Measurements from ENCODE around the gene SPSB1. TPM values are rescaled to one million over a fixed set of nuclear protein-coding genes. Genes with fewer than 3 reads are reported as not detected.

Gene SPSB1
- total and polyA plus RNA-seq, 2 donors from 2014 or later: 12.7 to 25.9 TPM

- no peak overlapping the region for H3K9ac ChIP-seq (ENCODE audit: low read length in 3 of 3)
- FAIRE-seq: no peak
- no peak for DNase-seq
- no peak for TF ChIP-seq CTCF (IDR thresholded peaks at IDR 0.05; ENCODE audit: borderline replicate concordance, extremely low read depth, insufficient read depth)
- H3K36me3 ChIP-seq (ENCODE audit: control insufficient read depth in 2 of 3, insufficient read depth in 3 of 3, low read length in 3 of 3): no peaks in the 10 kb centered on the region
- H3K9me3 ChIP-seq (ENCODE audit: control insufficient read depth in 2 of 3, insufficient read depth in 1 of 3, low read length in 3 of 3): peaks cover 0 to 5% (median 0%) of the 10 kb centered on the region in 3 donors
- H3K4me1 ChIP-seq (ENCODE audit: control insufficient read depth in 2 of 3, insufficient read depth in 2 of 3, low read depth in 1 of 3, low read length in 3 of 3): peaks cover 0 to 11% (median 0%) of the 10 kb centered on the region in 3 donors
- intact Hi-C loops (cut with DNase I): no loop called here
- no peak overlapping the region for H3K4me3 ChIP-seq (ENCODE audit: low read length in 3 of 3)
- H3K27me3 ChIP-seq (ENCODE audit: control insufficient read depth, insufficient read depth, low read length): no peaks in the 10 kb centered on the region
- no peak overlapping the region for H3K27ac ChIP-seq (ENCODE audit: low read depth in 2 of 2, low read length in 2 of 2)
Observed at GRCh38 chr1:9397047-9397446, 104.4 kb downstream of the SPSB1 start.

- no peak overlapping the region for H3K27ac ChIP-seq (ENCODE audit: low read depth in 2 of 2, low read length in 2 of 2)
- H3K9me3 ChIP-seq (ENCODE audit: control insufficient read depth in 2 of 3, insufficient read depth in 1 of 3, low read length in 3 of 3): peaks cover 0 to 5% (median 0%) of the 10 kb centered on the region in 3 donors
- TF ChIP-seq CTCF (IDR thresholded peaks at IDR 0.05; ENCODE audit: borderline replicate concordance, extremely low read depth, insufficient read depth): no peak
- no peak overlapping the region for H3K9ac ChIP-seq (ENCODE audit: low read length in 3 of 3)
- intact Hi-C loops (cut with DNase I): no loop called here
- H3K36me3 ChIP-seq (ENCODE audit: control insufficient read depth in 2 of 3, insufficient read depth in 3 of 3, low read length in 3 of 3): no peaks in the 10 kb centered on the region
- no peaks in the 10 kb centered on the region for H3K27me3 ChIP-seq (ENCODE audit: control insufficient read depth, insufficient read depth, low read length)
- no peak overlapping the region for H3K4me3 ChIP-seq (ENCODE audit: low read length in 3 of 3)
- peaks cover 0 to 11% (median 0%) of the 10 kb centered on the region in 3 donors for H3K4me1 ChIP-seq (ENCODE audit: control insufficient read depth in 2 of 3, insufficient read depth in 2 of 3, low read depth in 1 of 3, low read length in 3 of 3)
- FAIRE-seq: no peak
- DNase-seq: peak in 1 of 5 donors; percentile 45
Observed at GRCh38 chr1:9397997-9398526, 105.4 kb downstream of the SPSB1 start.

GRCh38 chr1:9399510-9400424, 107.1 kb downstream of the SPSB1 start:
- FAIRE-seq (no peak), DNase-seq (peak in 4 of 5 donors; percentile 75 to 86 (median 81))
- H3K4me3 ChIP-seq (ENCODE audit: low read length in 3 of 3): no peak overlapping the region
- no peaks in the 10 kb centered on the region for H3K27me3 ChIP-seq (ENCODE audit: control insufficient read depth, insufficient read depth, low read length)
- no peak for TF ChIP-seq CTCF (IDR thresholded peaks at IDR 0.05; ENCODE audit: borderline replicate concordance, extremely low read depth, insufficient read depth)
- H3K36me3 ChIP-seq (ENCODE audit: control insufficient read depth in 2 of 3, insufficient read depth in 3 of 3, low read length in 3 of 3): no peaks in the 10 kb centered on the region
- no peak overlapping the region for H3K9ac ChIP-seq (ENCODE audit: low read length in 3 of 3)
- intact Hi-C loops (cut with DNase I): no loop called here
- no peak overlapping the region for H3K27ac ChIP-seq (ENCODE audit: low read depth in 2 of 2, low read length in 2 of 2)
- peaks cover 0 to 11% (median 0%) of the 10 kb centered on the region in 3 donors for H3K4me1 ChIP-seq (ENCODE audit: control insufficient read depth in 2 of 3, insufficient read depth in 2 of 3, low read depth in 1 of 3, low read length in 3 of 3)
- H3K9me3 ChIP-seq (ENCODE audit: control insufficient read depth in 2 of 3, insufficient read depth in 1 of 3, low read length in 3 of 3): peaks cover 0 to 5% (median 0%) of the 10 kb centered on the region in 3 donors

Data from kidney (tissue), 14 donors.